Osteoblast (primary cell): Measurements from ENCODE around the gene ANTXRL. TPM values are rescaled to one million over a fixed set of nuclear protein-coding genes. Genes with fewer than 3 reads are reported as not detected.

Experiments used
- DNase-seq: peaks from one replicate; pipeline ENCODE4 v3.0.0; 2011; ENCODE audit warnings: low spot score, mixed read lengths; ENCODE audit not compliant: insufficient read length; ENCODE audit errors: missing footprints
- H2AFZ ChIP-seq: 2 replicates; pipeline ENCODE4 v1.6.0; 2011; ENCODE audit warnings: mild to moderate bottlenecking, low read length
- H3K27ac ChIP-seq: 2 replicates; pipeline ENCODE4 v1.5.1; 2011; ENCODE audit warnings: mild to moderate bottlenecking, low read depth, low read length, moderate library complexity
- H3K27me3 ChIP-seq: 2 replicates; pipeline ENCODE4 v1.6.0; 2012; ENCODE audit warnings: mild to moderate bottlenecking, control low read depth, inconsistent platforms, low read length, moderate library complexity; ENCODE audit not compliant: insufficient read depth
- H3K36me3 ChIP-seq: 2 replicates; pipeline ENCODE4 v1.5.1; 2011; ENCODE audit warnings: mild to moderate bottlenecking, low read length, control low read depth, moderate library complexity; ENCODE audit not compliant: insufficient read depth
- H3K4me1 ChIP-seq: 2 replicates; pipeline ENCODE4 v1.5.1; 2011; ENCODE audit warnings: mild to moderate bottlenecking, low read length, control low read depth, moderate library complexity; ENCODE audit not compliant: insufficient read depth
- H3K4me2 ChIP-seq: 2 replicates; pipeline ENCODE4 v1.6.0; 2011; ENCODE audit warnings: mild to moderate bottlenecking, low read length; ENCODE audit not compliant: insufficient read depth
- H3K4me3 ChIP-seq: fragments of 200-600 bp; sonication (generic); 3 replicates; pipeline ENCODE4 v1.5.1; 2012; ENCODE audit warnings: mild to moderate bottlenecking, low read length, inconsistent platforms; ENCODE audit not compliant: insufficient read depth
- H3K79me2 ChIP-seq: 2 replicates; pipeline ENCODE4 v1.6.0; 2012; ENCODE audit warnings: mild to moderate bottlenecking, low read length, control low read depth, inconsistent platforms; ENCODE audit not compliant: insufficient read depth
- H3K9me3 ChIP-seq: 2 replicates; pipeline ENCODE4 v1.5.1; 2011; ENCODE audit warnings: low read depth, low read length, control low read depth
- H4K20me1 ChIP-seq: 2 replicates; pipeline ENCODE4 v1.6.0; 2012; ENCODE audit warnings: mild to moderate bottlenecking, low read length, control low read depth; ENCODE audit not compliant: insufficient read depth
- CTCF ChIP-seq: IDR thresholded peaks from 2 replicates; pipeline ENCODE4 v1.5.1; 2011; ENCODE audit warnings: mild to moderate bottlenecking, low read depth, low read length, moderate library complexity; ENCODE audit errors: extremely low read depth
- total RNA-seq: library from RNA; depleted of rRNA; stranded (reverse); fragments of >200 nt; gene quantifications from 2 replicates; pipeline ENCODE4 v1.2.3, GENCODE V29; 2012

The ANTXRL gene
- total RNA-seq, 1 donor, result not detected

- Histone ChIP-seq H3K79me2 (no peaks in the 10 kb centered on the region), H2AFZ (no peak overlapping the region), H3K4me2 (no peak overlapping the region), H3K9me3 (no peaks in the 10 kb centered on the region), H3K4me3 (no peak overlapping the region), H4K20me1 (no peaks in the 10 kb centered on the region), H3K27me3 (no peaks in the 10 kb centered on the region), H3K36me3 (no peaks in the 10 kb centered on the region), H3K27ac (no peak overlapping the region), H3K4me1 (no peaks in the 10 kb centered on the region)
- no peak for DNase-seq
- no peak for TF ChIP-seq CTCF
These were observed 36.3 kb upstream of the ANTXRL start for GRCh38 chr10:46250481-46250880.

- no peak overlapping the region for H3K4me3 ChIP-seq
These were observed 35.6 kb upstream of the ANTXRL start for GRCh38 chr10:46250898-46251856.

GRCh38 chr10:46251857-46252847, 34.6 kb upstream of the ANTXRL start:
- no peaks in the 10 kb centered on the region for H3K9me3 ChIP-seq
- DNase-seq, result no peak
- H3K79me2 ChIP-seq, result no peaks in the 10 kb centered on the region
- H2AFZ ChIP-seq, result no peak overlapping the region
- no peaks in the 10 kb centered on the region for H3K36me3 ChIP-seq
- no peak overlapping the region for H3K4me2 ChIP-seq
- H4K20me1 ChIP-seq, result no peaks in the 10 kb centered on the region
- H3K27me3 ChIP-seq, result peaks cover under 1% of the 10 kb centered on the region
- H3K27ac ChIP-seq, result no peak overlapping the region
- H3K4me1 ChIP-seq, result no peaks in the 10 kb centered on the region
- no peak overlapping the region for H3K4me3 ChIP-seq
- TF ChIP-seq CTCF, result no peak

More at GRCh38 chr10:46250898-46251856, 35.6 kb upstream of the ANTXRL start:
- Histone ChIP-seq H3K36me3 (no peaks in the 10 kb centered on the region), H4K20me1 (no peaks in the 10 kb centered on the region), H3K4me2 (no peak overlapping the region), H3K9me3 (no peaks in the 10 kb centered on the region), H3K27me3 (no peaks in the 10 kb centered on the region), H2AFZ (no peak overlapping the region), H3K27ac (no peak overlapping the region), H3K79me2 (no peaks in the 10 kb centered on the region), H3K4me1 (no peaks in the 10 kb centered on the region)
- DNase-seq, result no peak
- no peak for TF ChIP-seq CTCF
